Medulla oblongata (tissue), 1 donor: ENCODE results near the gene COMMD1.
A peak's percentile ranks its signal among the peaks of the same experiment; 100 is the strongest.
"Not testable (repeated sequence)": the region's sequence is repeated elsewhere in the genome, so short reads cannot be mapped to it uniquely, and the experiment has no call there.

ENCODE experiments used
- DNase-seq: peaks from one replicate; pipeline ENCODE4 v3.0.0-alpha.2; 2015; ENCODE audit errors: extremely low spot score

Gene COMMD1

GRCh38 chr2:62071760-62072680 is 166.5 kb downstream of the COMMD1 start:
- DNase-seq, result no peak

- no peak for DNase-seq
These were observed 168.8 kb downstream of the COMMD1 start for GRCh38 chr2:62074233-62074632.

GRCh38 chr2:62076980-62077638 is 171.6 kb downstream of the COMMD1 start:
- no peak for DNase-seq

GRCh38 chr2:62084801-62085200 is 179.3 kb downstream of the COMMD1 start:
- no peak for DNase-seq

- no peak for DNase-seq
These were observed 184.2 kb downstream of the COMMD1 start for GRCh38 chr2:62089658-62090057.

GRCh38 chr2:62091471-62091870 is 186.0 kb downstream of the COMMD1 start:
- no peak for DNase-seq

- peak; percentile 60 for DNase-seq
These were observed 193.6 kb downstream of the COMMD1 start for GRCh38 chr2:62099050-62099449.

GRCh38 chr2:62099523-62100175 is 194.2 kb downstream of the COMMD1 start:
- no peak for DNase-seq

- no peak for DNase-seq
These were observed 196.4 kb downstream of the COMMD1 start for GRCh38 chr2:62101886-62102285.

GRCh38 chr2:62102402-62102920 is 197.0 kb downstream of the COMMD1 start:
- no peak for DNase-seq

GRCh38 chr2:62109554-62109953 is 204.1 kb downstream of the COMMD1 start:
- no peak for DNase-seq

GRCh38 chr2:62110415-62111025 is 205.0 kb downstream of the COMMD1 start:
- DNase-seq, result no peak

GRCh38 chr2:62112179-62112578 is 206.7 kb downstream of the COMMD1 start:
- DNase-seq, result peak; percentile 51

GRCh38 chr2:62114564-62114963 is 209.1 kb downstream of the COMMD1 start:
- peak; percentile 75 for DNase-seq

GRCh38 chr2:62116983-62117382 is 211.5 kb downstream of the COMMD1 start:
- no peak for DNase-seq

- DNase-seq, result no peak
These were observed 212.7 kb downstream of the COMMD1 start for GRCh38 chr2:62118160-62118559.

- no peak for DNase-seq
These were observed 214.0 kb downstream of the COMMD1 start for GRCh38 chr2:62119311-62119974.

GRCh38 chr2:62126239-62126638 is 220.8 kb downstream of the COMMD1 start:
- DNase-seq, result not testable (repeated sequence)

- no peak for DNase-seq
These were observed 227.9 kb downstream of the COMMD1 start for GRCh38 chr2:62133320-62133823.

- DNase-seq, result no peak
These were observed 231.7 kb downstream of the COMMD1 start for GRCh38 chr2:62136956-62137830.
